GM21619 (cell line): ENCODE measurements around the gene MR1.

ENCODE experiments used
- ATAC-seq: cut with Tn5 transposase; IDR thresholded peaks from one replicate; pipeline ENCODE4 v1.9.1; 2021; ENCODE audit not compliant: unreplicated experiment

The MR1 gene

DNA sequence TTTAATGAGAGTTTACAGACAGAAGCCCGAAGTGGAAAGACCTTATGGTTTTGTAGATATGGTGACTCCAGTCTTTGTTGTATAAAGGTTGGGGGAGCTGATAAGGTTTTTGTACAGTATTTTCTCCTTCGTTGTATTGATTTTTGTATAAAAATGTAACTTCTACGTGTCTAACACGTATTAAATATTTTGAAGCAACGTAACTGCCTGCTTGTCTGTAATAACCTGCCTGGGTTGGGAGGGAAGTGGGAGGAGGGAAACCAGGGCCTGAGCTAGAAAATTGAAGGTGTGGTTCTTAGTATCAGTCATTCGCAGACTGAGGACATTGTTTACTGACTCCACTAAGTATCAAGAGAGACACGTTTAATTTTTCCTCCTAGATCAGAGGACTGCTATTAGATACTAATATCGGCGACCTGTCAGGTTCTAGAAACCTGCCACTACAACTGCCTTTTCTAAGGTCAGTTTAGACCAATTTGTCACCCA lies 56.9 kb downstream of the MR1 start:
- no peak for ATAC-seq

DNA sequence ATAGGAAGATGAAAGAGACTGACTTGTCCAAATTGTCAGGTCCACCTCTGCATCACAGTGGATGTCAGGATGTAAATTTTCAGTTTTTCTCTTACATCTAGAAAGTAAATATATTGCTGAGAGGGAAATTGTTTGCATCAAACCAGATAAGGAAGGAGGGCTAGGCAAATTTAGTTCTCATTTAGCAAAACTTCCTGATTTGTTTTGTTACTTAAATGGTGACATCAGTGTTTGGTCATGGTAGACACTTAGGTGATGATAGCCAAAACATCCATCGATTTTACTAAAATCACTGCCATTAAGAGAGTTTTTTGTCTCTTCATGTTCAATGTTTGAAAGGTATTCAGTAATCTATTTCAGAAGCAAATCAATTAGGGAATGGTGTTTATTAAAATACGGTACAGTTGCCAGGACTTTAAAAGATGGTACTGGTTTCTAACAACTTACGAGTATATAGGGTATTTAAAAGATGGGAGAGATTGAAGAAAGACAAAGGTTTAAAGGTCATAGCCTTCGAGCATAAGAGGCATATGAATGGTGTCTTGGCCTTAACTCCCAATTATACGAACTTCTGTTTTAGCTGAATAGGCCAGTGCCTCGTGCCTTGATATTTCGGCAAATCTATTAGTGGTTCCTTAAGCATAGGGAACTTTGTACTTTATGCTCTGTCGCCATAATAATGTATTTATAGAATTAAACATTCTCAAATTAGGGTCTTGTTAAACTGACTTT lies 57.7 kb downstream of the MR1 start:
- no peak for ATAC-seq

DNA sequence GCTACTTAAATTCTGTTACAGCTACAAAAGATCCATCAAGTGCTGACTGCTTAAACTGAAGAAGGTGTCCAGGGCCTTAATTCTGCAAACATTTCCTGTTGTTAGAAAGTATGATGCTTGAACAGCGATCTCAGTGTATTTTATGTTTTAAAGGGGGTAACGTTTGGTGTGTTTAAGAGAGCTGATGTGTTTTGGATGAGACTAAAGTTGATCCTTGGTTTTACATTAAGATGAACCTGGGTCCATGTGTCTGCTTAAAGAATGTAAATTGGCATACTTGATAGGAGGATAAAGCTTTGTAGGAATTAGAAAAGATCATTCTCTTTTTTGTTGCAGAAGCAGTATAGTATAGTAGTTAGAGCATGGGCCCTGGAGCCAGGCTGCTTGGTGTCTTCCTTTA lies 58.3 kb downstream of the MR1 start:
- ATAC-seq = no peak

DNA sequence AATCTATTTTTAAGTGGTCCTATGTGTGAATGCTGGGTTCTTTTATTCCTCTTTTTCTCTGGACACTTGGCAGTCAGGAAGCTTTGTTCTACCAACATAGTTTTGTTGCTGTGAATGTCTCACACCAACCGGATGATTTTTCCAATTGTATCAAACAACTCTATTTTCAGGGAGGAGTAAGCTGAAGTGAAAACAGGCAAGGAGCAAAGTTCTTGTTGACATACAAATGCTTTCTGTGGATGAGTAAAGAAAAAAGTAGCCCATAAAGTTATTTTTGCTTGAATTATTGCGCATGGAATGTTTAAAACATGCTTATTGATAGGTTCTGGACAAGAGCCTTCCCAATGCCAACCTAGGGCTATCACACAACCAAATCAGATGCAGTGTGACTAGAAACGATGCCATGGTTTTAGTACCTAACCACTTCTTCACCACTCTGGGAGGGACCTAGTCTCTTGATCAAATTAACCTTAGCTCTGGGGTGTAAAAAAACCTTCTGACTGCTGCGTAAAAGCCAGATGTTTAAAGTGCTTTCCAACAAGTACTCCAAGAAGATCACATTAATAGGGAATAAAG lies 59.2 kb downstream of the MR1 start:
- ATAC-seq = no peak

DNA sequence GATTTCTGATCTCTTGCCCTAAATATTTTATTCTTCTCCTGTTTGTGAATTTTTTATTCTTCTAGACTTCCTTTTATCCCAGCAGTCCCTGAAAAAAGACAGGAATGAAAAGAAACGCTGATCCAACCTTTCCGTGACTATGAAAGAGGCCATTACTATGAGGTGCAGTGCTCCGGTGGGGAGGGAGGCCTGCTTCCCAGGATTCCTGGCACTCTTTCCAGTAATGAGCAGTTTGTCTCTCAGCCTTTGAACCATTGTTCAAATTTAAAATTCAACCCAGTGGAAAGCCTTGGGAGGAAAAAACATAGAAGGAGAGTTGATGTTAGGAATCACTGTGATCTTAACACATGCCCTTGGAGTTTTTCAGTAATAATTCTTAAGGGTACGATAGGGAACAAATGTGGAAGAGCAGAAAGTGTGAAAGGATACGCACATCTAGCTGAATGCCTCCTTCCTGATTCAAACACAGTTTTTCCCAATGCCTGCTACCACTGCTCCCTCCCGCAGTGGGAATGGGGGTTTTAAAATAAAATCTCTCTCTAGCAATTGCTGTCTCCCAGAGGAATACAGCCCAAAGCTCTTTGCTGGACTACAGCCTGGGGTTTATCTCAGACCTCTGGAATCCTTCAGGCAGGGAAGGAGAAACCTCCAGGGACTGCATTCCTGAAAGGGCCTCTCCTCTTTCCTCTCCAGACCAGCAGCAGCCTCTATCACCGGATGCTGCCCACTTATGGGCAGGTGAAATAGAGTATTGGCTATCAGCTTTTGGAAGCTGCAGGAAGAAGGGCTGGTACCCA lies 60.8 kb downstream of the MR1 start:
- no peak for ATAC-seq

DNA sequence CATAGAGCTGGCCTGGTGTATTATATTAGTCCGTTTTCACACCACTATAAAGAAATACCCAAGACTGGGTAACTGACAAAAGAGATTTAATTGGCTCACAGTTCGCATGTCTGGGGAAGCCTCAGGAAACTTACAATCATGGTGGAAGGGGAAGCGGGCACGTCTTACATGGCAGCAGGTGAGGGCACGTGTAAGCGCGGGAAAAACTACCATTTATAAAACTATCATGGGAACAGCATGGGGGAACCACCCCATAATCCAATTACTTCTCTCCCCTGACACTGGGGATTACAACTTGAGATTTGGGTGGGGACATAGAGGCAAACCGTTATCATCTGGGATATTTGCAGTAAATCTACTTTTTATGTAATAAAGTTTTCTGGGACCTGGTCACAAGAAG lies 61.5 kb downstream of the MR1 start:
- no peak for ATAC-seq

DNA sequence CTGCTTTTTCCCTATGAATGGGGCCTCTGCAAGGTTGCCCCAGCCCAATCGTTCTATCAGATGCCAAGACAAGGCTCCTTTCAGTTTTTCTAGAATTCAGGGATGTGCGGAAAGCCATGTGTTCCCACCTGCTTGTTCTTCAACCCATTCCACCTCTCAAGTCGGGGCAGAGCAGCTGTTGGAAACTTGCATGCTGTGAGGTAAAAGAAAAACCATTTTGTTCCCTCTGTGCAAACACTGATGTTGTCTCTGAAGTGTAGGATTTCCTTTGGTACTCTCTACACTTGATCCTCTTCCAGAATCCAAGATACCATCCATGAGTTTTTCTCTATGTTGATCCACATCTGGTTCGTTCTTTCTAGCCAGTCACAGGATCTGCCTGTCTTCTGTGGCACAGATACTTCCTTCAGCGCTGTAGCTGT lies 62.0 kb downstream of the MR1 start:
- ATAC-seq = no peak

DNA sequence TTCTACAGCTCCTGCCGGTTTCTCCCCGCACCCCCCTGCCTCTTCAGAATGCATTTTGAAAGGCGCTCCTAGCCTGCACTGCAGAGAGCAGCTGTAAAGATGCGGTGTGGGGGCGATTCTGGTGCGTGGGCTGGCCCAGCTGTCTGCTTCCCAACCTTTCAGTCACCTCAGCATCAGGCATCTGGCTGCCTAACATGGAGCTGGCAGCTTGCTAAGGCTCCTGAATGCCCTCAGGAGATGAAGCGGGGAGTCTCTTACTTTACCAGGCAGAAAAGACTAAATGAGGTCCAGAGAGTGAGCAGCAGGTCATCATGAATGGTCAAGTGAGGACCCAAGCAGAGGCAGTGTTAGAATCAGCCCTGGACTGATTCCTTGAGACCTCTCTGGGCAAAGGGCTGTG lies 63.5 kb downstream of the MR1 start:
- ATAC-seq = no peak

DNA sequence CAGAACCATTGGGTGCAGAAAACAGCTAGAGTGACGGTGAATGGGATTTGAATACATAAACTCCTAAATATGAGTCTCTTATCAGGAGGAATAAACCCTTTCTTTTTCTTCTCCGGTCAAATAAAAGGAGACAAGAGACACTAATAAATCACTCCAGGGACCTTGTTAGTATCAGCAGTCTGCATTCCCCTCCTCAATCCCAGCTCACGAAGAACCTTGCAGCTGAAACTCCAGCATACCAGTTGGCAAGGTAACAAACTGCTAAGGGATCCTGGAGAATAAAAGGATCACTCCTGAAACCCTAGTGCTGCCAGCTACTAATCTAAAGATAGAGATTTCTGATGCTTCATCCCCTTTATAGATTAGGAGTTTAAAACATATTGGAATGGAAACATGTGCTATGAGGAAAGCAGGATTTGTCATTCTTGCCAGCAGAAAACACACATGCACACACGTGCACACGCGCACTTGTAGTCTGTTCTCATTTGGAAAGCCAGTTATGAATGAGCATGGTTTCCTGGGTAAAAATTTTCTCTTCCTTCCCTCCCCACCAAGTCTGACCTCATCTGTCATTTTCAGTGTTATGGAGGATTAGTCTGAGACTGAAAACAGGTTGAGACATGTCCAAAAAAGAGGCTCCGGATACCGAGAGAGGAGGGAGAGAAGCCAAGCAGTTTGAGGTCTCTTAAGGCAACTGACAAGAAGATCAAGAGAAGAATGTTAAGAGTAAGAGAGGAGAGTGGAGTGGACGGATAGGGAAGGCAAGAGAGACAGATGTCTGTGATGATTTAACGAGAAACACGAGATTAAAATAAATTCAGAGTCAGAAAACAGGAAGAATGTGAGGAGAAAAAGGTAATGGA lies 65.6 kb downstream of the MR1 start:
- ATAC-seq = peak; percentile 66

DNA sequence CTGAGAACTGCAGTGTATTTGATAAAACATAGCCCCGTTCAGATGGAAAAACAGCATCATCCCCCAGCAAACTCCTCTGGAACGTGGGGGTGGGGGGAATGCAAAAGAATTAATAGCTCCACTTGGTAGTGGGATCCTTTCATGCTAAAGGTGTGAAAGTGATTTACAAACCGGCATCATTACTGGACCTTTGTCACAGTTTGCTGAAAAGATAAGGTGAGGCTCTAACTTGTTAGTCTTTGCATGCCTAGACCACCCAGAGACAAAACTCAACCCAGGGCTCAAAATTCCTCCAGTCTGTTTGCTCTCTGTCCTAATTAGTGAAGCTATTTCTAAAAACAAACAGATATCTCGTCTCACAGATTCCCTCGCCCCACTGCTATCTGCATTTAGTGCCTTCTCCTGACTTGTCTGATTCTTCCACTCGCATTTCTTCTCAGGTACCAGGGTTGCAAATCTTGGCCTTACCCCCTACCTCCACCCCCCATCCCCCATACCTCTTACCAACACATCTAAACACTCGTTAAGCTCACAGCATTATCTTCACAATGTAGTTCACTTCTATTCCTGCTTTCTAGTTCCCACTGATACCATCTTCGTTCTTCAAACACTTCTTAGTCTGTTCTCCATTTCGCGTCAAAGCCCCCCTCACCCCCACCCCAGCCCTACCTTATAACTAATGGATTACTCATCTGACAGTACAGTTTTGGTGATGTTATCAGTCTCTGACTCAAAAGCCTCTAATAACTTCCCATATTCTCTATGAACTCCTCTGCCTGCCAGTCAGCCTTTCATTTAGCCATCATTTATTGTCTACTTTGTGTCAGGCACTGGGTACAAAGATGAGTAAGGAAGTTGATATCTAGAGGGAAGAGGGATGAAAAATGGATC lies 66.5 kb downstream of the MR1 start:
- ATAC-seq = no peak

DNA sequence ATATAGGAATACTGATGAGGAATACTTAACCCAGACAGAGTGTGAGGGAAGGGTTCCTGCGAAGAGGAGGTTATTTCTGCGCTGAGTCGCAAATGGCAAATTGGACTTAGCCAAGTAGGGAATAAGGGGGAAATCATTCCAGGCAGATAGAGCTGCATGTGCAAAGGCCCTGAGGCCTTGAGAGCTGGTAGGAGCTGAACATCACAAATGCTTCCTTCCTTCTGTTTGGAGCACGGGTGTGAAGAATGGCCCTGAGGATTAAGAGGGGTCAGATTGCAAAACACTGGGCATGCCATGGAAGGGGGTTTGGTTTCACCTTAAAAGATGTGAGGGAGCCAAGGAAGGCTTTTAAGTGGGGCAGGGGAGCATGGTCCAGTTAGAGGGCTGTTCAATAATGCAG lies 67.2 kb downstream of the MR1 start:
- ATAC-seq = no peak

DNA sequence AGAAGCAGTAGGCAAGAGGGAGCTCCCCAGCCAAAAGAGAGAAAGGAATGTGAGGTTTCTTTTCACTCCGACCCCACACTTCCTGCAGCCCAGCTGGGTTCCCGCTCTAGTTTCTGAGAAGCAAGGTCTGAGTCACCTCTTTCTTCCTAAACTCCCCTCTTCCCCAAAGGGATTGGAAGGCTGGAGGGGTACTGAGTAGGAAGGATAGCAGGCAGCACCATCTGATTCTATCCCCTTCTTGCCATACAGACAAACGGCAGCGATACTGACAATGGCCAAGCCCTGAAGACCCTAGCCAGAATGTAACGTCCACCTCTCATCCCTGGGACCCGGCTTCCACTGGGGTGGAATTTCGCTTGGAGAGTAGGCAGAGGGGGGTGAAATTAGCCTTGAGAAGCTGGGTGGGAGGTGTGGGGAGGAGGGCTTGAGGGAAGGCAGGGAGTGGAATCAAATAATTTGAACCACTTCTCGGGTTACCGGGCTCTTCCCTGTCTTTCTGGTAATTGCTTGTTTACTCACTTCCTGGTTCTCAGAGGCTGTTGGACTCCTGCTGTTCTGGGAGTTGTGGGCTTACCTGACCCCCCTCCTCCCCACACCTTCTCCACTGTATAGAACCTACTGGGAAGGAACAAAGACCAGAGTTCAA lies 67.9 kb downstream of the MR1 start:
- ATAC-seq = no peak

DNA sequence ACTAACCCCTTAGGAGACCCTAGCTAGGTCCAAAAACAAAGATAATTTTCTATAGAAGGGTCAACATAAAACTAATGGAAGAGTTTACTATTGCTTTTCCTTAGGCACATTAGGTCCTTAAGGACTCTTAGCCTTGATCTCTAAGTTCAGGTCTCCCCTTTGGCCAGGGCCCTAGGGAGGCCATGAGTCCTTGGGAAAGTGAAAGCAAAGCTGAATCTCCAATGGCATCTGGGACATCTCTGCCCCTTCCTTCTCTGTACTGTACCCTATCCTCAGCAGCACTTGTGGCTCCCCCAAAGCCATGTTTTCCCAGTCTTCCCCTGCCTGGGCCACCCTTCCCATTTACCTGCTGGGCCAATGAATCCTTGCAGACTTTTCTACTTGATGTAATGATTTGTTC lies 69.1 kb downstream of the MR1 start:
- ATAC-seq = no peak

DNA sequence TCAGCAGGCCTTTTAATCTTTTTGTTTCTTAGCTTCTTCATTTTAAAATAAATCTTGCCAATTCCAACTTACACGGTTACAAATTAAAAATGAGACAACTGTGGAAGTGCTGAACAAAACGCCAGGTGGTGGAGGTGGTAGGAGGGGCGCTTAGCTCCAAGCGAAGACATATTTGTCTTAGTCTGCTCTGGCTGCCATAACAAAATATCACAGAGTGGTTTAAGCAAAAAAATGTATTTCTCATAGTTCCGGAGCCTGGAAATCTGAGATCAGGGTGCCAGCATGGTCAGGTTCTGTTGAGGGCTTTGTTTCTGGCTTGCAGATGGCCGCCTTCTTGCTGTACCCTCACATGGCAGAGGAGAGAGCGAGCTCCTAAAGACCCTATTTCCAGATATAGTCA lies 69.6 kb downstream of the MR1 start:
- no peak for ATAC-seq

DNA sequence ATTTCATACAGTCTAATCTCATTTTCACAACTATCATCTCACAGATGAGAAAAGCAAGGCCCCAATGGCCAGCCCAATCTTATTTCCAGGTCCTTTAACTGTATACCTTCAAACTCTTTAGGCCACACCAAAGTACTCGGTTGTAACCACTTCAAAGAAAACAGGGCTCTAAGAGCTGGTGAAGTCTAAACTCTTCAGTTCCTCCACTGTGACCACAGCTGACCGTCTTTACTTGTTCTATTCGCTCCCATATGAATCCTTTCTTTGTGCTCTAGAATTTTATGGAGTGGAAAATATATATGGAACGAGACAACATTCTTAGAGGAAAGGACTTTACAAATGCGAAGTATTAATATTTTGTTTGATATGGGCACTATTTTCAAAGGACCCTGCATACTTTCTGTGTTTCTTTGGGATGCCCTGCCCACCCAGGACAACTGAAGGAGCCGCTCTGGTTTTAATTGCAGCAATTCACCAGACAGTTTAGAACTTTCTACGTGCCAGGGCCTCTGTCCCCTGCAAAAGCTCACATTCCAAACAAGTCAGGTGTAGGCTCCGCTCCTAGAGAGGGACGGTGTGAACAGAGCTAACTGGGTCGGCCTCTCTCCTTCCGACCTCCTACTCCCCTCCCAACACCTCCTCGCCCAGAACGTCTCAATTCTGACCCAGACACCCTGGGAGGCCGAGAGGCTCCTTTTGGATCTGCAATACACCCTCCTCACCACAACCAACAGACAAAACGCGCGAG lies 70.4 kb downstream of the MR1 start:
- no peak for ATAC-seq

DNA sequence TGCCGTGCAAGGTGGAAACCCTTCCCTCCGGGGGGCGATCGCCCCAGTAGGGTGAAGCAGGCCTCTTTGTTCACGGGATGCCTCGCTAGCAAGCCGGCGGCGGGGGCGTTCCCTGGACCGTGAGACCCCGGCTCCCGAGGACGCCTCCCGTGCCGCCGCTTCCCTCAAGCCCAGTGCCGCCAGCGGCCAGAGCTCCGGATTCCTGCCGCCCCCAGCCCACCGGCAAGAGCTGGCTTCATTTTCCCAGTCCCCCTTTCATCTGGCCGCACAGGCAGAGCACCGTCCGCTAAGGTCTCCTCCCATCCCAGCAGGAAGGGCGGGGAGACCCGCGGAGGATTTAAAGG lies 71.0 kb downstream of the MR1 start:
- ATAC-seq = peak; percentile 20

DNA sequence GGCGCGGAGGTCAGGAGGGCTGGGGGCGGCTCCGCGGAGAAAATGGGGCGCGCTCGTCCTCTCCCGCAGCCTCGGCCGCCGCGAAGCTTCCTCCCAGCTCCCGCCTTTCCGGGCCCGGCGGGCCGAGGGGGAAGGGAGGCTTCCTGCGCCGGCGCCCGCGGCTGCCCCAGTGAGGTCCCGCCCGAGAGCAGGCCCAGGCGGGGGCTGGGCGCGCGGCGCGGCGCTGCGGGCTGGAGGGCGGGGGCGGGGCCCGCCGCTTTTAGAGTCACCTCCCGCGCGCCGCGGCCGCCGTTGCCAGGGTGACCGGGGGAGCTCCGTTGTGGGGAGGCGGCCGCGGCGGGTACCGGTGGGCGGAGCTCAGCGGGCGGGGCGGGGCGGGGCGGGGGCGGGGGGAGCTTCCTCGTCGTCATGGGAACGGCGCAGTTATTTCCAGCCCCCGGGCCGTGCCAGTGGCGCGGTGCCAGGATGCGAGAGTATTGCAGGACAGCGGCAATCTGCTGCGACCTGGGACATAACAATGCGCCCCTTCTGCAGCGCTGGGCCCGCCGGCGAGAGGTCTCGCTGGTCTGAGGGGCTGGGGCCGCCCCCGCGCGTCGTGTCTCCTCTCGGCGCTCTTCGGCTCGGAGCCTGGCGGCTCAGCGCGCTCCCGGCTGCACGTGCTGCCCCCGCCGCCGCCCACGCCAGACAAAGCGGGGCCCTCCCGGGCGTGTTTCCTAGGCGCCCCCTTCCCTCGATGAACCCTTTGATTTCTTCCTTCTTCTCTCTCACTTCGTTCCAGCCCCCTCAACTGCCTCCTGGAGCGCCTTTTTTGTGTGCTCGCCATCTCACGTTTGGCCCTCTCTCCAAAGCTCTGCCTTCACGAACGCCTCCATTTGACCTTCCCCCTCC lies 71.6 kb downstream of the MR1 start:
- ATAC-seq = peak; percentile 75

DNA sequence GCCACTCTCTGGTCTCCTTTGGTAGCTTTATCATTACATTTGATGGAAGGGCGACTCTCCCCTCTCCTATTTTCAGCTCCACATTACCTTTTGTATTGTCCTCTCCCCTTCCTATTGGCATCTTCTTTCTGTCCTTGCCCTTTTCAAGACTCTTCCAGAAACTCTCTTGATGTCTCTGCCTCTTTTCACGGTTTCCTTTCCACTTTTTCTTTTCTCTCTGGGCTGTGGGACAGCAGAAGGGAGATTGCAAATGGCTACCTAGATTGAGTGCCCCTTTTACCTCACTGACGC lies 72.2 kb downstream of the MR1 start:
- ATAC-seq = no peak
